HG03045 (cell line): ENCODE measurements around the gene GPR55.
"Not testable (repeated sequence)": the region's sequence is repeated elsewhere in the genome, so short reads cannot be mapped to it uniquely, and the experiment has no call there.

Experiments
- ATAC-seq: cut with Tn5 transposase; IDR thresholded peaks from one replicate; pipeline ENCODE4 v1.9.1; 2021; ENCODE audit warnings: mild to moderate bottlenecking, moderate library complexity; ENCODE audit not compliant: unreplicated experiment

The GPR55 gene, protein sequence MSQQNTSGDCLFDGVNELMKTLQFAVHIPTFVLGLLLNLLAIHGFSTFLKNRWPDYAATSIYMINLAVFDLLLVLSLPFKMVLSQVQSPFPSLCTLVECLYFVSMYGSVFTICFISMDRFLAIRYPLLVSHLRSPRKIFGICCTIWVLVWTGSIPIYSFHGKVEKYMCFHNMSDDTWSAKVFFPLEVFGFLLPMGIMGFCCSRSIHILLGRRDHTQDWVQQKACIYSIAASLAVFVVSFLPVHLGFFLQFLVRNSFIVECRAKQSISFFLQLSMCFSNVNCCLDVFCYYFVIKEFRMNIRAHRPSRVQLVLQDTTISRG

DNA sequence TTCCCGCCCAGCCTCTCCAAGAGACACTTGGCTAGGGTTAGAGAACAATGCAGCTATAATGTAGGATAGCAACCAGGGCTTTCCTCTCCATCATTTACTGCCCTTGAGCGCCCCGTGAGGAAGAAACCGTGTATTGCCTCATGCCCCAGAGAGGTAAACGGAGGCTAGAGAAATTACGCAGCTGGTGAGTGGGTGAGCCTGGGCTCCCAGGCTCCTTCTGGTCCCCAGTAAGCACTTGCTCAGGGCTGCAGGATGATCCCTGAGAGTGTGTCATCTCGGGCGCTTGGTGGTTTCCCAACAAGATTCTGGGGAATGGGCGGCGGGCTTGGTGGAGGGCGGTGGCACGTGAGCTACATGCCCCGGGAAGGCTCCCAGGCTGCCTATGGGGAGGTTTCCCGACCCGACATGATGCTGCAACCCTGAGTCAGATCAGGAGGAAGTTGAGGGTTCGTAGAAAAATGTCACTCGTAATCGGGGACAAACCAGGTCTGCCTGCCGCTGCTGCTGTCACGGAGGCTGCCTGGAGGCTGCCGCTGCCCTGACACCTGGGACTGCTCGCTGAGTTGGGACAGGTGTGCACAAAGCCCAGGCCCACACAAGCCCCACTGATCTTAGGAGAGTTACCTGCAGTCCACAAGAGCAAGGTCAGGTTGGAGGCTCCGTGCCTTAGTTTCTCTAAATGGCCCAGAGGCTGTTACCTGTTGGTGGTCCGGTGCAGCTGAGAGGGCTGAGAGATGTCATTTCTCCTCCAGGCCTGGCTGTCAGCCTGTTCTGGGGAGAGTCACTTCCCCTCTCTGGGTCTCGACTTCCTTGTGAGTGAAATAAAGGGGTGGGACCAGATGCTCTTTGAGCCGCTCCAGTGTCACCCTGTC, at the start of gene GPR55:
Gene GPR55 (minus strand): TSS at position 773 of the 872 bp plus-strand sequence. CDS start 14,280 bp downstream, outside the sequence.
- ATAC-seq: peak; percentile 33

DNA sequence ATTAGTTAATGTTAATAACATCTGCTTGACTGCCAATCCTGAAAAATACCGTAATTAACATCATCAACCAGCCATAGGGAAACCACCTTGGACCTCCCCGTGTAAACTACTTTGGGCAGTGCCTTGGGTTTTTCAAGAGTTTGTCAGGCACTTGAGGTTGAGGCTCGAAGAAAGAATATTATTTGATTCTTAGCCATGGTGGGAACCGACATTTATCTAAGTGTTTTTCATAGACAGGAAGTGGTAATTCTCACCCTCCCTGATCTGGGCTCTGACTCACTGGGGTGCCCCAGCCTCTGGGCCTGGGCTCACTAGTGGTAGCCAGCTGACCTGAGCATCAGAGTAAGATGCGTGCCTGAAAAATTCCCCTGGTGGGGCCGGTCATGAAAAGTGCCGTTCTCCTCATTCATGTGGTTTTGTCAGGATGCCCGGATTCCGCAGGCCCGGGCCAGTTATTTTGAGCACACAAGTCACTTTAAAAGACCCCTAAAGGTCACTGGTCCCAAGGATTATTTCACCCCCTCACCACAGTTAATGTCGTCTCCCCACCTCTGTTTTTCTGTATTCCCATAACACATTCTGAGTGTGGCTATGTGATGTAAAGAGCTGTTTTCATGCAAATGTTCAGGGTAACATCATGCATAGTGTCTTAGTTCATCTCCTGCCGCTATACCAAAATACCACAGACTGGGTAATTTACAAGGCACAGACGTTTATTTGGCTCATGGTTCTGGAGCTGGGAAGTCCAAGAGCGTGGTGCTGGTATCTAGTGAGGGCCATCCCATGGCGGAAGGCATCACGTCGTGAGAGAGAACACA, 49.3 kb upstream of the GPR55 start:
- ATAC-seq: peak; percentile 85

DNA sequence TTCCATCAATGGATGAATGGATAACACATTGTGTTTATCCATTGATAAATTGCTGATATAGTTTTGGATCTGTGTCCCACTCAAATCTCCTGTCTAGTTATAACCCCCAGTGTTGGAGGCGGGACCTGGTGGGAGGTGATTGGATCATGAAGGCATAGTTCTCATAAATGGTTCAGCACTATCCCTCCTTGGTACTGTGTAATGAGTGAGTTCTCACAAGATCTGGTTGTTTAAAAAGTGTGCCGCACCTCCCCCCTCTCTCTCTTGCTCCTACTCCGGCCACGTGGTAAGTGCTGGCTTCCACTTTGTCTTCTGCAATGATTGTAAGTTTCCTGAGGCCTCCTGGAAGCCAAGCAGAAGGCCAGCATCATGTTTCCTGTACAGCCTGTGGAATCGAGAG, 47.0 kb upstream of the GPR55 start:
- no peak for ATAC-seq

DNA sequence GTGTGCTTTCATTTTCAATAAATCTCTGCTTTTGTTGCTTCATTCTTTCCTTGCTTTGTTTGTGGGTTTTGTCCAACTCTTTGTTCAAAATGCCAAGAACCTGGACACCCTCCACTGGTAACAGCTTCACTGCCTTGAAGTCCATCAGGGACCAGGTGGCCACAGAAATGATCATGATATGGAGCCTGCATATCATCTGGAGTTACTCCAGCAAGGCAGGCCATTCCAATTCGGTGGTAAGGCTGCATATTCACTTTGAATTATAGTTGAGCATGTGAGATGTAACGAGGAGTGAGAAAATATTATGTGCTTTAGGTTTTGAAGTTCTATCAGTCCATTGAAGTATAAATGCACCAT, 44.6 kb upstream of the GPR55 start:
- ATAC-seq: no peak

DNA sequence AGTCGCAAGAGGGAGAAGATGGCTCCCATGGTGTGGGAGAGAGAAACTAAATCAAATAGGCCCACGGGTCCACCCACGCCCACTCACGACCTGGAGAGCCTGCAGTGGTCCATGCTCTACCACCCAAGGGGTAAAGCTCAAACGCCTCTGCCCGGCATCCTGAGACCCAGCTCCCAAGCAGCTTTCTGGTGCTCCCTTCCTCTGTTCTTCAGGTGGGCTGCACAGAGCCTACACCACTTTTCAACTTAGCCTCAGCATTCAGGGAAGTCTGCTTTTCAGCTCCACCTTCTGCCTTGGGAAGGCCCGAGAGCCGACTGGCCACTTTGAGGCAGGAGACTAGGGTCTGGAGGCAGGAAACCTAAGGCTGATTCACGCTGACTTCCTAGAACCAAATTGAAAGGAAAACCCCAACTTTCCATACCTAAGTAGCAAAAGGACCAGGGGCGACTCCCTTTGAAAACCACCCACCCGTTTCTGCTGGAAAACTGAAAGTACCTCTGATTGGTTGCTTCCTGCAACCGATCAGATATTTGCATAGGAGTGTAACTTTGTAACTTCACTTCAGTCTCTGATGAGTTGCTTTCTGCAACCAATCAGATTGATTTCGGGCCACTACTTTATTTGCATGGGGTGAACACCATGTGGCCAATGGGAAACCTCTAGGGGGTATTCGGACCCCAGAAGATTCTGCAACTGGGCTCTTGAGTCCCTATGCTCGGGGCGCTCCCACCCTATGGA, 44.0 kb upstream of the GPR55 start:
- no peak for ATAC-seq

DNA sequence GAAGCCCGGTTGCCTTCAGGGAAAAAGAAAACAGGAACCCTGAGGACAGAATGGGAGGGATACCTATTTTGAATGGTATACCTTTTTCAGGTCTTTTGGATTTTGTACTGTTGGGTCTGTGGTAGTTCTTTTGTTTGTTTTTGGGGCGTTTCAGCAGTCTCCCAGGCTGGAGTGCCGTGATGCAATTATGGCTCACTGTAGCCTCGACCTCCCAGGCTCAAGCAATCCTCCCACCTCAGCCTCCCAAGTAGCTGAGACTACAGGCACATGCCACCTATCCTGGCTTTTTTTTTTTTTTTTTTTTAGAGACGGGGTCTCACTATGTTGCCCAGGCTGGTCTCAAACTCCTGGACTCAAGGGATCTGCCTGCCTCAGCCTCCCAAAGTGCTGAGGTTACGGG, 43.3 kb upstream of the GPR55 start:
- not testable (repeated sequence) for ATAC-seq

DNA sequence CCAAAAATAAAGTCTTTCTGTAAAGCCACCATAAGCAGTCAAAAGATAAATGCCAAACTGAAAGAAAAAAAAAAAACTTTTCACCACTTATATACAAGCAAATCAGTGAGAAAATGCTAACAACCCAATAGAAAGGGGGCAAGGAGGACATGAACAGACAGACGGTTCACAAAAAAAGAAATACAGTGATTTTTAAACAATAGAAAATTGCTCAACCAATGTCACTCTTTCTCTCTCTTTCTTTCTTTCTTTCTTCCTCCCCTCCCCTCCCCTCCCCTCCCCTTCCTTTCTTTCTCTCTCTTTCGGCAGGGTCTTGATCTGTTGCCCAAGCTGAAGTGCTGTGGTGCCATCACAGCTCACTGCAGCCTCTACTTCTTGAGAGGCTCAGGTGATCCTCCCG, 42.1 kb upstream of the GPR55 start:
- no peak for ATAC-seq

DNA sequence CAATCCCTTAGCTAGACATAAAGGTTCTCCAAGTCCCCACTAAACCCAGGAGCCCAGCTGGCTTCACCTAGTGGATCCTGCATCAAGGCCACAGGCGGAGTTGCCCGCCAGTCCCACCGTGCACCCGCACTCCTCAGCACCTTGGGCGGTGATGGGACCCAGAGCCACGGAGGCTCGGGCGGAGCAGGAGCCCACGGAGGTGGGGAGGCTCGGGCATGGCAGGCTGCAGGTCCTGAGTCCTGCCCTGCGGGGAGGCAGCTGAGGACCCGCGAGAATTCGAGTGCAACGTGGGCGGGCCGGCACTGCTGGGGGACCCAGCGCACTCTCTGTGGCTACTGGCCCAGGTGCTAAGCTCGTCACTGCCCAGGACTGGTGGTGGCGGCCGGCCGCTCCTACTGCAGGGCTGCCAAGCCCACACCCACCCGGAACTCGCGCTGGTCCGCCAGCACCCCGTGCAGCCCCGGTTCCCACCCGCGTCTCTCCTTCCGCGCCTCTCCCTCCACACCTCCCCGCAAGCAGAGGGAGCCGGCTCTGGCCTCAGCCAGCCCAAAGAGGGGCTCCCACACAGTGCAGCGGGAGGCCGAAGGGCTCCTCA, 39.2 kb upstream of the GPR55 start:
- ATAC-seq: no peak

DNA sequence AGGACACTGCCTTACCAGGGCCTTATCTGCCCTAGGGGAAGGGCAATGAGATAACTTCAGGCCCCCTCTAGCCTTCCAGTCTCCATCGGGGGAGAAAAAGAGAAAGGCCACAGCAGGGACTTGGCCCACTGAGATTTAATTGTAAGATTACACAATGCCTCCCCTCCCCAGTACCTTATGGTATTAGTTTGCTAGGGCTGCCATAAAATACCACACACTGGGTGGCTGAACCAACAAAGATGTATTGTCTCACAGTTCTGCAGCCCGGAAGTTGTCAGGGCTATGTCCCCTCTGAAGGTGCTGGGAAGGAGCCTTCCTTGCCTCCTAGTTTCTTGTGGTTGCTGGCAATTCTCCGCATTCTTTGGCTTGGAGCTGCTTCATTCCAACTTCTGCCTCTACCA, 36.0 kb upstream of the GPR55 start:
- ATAC-seq: no peak

DNA sequence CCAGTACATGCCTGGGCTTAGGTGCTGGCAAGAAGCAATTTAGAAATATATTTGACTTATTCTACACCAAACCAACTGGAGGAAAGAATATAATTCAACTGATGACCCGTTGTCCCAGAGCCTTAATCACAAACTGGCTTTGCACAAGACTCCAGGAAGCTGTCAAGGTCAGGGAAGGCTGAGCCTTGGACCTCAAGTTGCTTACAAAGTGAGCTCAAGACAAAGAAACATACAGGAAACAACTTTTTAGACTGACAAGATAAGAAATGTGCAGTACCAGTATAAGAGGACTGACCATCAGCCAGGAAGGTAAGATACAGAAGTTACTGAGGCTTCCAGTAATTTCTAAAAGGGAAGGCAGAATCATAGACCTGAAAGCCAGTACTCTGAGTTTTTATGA, 35.0 kb upstream of the GPR55 start:
- no peak for ATAC-seq

DNA sequence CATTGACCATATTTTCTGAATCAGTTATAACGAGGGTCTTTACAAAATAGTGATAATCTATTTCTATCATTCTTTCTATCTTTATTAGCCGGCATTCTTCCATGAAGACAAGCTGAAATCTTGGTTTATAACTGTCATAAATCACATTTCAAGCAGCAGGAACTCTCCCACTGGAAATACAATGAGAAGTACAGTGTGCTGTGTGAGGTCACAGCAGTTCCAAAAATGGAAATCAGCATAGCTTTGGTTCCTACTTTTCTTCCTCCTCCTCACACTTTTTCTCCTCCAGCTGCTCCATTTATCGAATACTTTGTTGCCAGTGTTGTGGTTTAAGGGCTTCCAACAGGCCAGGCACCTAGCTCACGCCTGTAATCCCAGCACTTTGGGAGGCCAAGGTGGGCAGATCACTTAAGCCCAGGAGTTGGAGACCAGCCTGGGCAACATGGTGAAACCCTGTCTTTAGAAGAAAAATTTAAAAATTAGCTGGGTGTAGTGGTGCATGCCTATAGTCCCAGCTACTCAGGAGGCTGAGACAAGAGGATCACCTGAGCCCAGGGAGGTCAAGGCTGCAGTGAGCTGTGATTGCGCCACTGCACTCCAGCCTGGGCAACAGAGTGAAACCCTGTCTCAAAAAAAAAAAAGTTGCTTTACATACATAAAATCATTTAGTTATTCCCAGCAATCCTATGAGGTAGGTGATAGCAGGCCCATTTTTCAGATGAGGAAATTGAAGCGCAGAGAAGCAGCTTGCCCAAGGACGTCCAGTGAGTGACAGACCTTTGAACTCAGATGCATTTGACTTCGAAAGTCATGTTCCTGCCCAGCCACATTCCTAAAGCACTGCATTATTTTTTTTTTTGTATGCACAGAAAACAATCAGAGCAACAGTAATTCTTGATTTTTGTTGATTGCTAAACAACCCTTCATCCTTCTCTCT, 34.0 kb upstream of the GPR55 start:
- ATAC-seq: no peak

DNA sequence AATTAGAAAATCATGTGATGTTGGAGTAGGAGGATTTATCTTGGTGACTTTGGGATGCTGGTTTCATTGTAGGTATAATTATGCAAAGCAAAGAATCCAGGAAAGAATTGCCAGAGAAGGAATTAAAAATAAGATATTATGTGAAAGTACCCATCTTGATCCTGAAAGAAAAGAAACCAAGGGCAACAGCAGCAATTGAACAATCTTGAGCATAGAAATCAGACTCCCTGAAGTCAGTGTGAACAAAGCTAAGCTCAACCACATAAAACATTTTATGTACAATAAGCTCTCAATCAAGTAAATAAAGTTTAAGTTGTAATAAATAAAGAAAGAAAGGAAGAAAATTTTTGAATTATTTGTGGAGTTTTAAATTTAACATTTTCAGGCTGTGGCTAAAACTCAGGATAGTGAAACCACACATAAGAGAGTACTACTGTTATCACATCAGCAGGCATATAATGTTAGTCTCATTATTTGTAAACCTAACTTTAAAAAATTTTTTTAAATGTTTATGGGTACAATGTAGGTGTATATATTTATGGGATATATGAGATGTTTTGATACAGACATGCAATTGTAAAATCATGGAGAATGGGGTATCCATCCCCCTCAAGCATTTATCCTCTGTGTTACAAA, 32.8 kb upstream of the GPR55 start:
- no peak for ATAC-seq

DNA sequence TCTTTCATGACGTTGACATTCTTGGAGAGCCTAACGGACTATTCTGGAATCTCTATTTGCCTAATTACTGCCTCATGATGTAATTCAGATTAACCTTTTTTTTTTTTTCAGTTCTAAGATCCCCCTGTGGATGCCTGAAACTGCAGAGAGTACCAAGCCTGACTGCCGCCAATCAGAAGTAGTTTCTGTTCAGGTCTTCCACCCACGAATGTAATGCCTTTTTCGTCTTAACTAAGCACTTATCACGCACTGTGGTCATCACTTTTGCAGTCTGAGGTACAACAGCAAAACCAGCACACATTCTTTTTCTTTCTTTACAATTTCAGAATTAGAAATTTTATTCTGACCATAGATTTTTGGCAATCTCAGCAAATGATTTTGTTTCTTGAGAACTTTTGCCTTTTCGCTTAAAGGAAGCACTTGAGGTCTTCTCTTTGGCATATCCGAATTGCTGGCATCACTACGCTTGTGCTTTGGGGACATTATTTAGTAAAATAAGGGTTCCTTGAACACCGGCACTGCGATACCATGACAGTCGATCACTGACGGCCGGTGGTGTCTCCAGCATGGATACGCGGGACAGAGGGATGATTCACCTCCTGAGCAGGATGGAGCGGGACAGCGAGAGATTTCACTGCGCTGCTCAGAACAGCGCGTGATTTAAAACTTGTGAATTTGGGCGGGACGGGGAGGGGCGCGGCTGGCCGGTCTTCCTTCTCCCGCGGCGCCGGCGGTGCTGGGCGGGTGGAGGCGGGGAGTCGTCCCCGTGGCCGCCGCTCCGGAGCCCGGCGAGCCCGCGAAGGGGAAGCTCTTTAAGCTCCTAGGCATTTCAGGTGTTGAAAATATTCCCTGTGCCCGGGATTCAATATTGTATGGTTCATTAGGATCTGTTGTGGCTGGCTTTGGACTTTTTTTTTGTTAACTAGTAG, 32.0 kb upstream of the GPR55 start:
- ATAC-seq: peak; percentile 67

DNA sequence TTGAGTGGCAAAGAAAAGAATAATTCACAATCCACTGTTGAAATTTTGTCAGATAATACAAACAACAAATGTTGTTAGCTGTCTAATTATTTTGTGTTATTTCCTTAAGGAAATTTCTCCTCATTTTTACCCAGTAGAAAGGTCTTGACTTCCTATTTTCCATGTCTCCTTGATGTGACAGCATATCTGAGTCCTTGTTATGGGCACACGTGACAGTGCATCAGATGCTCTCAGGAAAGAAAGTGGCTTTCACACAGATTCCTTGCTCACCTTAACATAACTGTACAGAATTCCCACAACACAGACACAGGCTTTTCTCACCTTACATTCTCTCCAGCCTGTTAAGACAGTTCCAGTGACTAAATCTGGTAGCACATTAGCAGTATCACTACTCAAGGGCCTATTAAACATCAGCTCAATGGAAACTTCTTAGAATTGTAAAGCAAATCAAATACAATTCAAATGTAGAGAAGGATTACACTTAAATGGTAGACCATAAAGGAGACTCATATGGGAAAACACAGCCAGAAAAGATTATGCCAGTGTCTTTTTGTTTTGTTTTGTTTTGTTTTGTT, 30.2 kb upstream of the GPR55 start:
- no peak for ATAC-seq

DNA sequence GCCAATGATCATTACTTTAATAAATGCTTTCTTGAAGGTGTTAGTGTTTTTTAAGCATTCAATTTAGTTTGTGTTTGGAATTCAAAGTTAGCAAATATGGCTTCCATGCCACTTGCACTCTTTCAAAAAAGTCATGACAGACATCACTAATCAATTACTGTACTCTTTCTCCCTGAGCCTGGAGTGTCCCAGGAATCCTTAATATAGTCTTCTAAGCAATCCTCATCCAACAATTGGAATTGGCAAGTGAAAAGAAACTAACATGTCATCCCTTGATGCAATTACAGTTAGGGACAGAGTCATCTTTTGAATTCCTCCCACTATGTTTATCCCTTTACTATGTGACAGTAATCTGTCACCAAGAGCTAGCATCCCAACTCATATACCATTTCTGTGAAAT, 29.7 kb upstream of the GPR55 start:
- no peak for ATAC-seq

DNA sequence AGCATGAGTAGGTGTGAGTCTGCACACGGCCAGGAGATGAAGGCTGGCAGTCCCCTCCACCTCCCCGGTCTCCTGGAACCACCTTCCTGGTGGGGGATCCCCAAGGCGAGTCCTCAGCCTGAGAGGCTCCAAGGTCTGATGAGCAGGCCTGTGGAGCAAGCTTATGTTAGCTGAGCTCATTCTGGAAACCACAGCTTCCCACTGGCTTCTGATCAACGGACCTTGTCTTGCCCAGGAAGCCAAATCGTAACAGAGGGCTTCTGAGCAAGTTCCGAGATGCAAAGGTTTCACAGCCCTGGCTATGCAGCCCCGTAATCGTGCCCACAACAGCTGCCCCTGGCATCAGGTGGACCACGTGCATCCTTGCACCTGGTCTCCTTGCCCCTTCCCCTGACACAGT, 28.8 kb upstream of the GPR55 start:
- peak; percentile 24 for ATAC-seq

DNA sequence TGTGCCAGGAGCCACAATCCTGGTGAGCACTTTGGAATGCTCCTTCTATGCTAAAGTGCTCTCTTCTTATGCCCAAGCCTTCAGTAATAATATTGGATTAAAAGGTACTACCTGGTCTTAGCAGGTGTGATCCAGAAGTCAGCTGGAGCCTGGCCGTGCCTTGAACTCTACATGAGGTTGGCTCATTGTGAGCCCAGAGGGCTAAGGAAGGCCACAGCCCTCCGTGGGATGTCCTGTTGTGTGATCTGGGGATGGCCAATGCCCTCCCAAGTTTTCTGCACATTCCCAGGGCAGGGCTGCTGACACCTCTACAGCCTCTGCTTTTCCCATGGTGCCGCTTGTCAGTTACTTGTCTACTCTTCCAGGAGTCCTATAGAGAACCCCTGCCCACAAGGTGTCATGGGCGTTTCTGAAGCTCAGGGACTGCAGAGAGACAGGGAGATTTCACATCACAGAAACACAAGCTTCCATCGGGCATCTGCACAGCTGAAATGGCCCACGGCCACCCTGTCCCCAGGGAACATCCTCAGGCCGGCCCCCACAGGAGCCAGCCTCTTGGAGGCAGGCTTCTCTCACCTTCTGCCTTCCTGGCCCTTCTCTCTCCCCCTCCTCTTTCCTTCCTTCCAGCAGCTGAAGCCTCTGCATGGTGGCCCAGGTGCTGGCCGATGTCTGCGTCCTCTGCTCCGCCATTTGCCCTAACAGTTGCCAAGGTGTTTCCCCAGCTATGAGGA, 27.3 kb upstream of the GPR55 start:
- no peak for ATAC-seq
